Type B pancreatic cell (in vitro differentiated cells): ENCODE data around the gene IL18R1. TPM values are rescaled to one million over a fixed set of nuclear protein-coding genes. Genes with fewer than 3 reads are reported as not detected.

Experiments
- DNase-seq: peaks from one replicate; pipeline ENCODE4 v3.0.0; 2021; ENCODE audit warnings: mixed read lengths; ENCODE audit not compliant: unreplicated experiment; ENCODE audit errors: extremely low spot score
- H3K27ac Mint-ChIP-seq: 2 replicates; pipeline ENCODE4 v1.8.0; 2021; ENCODE audit warnings: mild to moderate bottlenecking, mixed read lengths
- H3K27me3 Mint-ChIP-seq: 2 replicates; pipeline ENCODE4 v1.8.0; 2021; ENCODE audit warnings: mixed read lengths
- H3K36me3 Mint-ChIP-seq: 2 replicates; pipeline ENCODE4 v1.8.0; 2021; ENCODE audit warnings: mixed read lengths
- H3K4me1 Mint-ChIP-seq: one replicate; pipeline ENCODE4 v1.8.0; 2021; ENCODE audit warnings: mixed read lengths; ENCODE audit not compliant: unreplicated experiment
- H3K4me3 Mint-ChIP-seq: 2 replicates; pipeline ENCODE4 v1.8.0; 2021; ENCODE audit warnings: mild to moderate bottlenecking, mixed read lengths
- H3K9me3 Mint-ChIP-seq: 2 replicates; pipeline ENCODE4 v1.8.0; 2021; ENCODE audit warnings: mixed read lengths
- CTCF ChIP-seq: fragments of 200-600 bp; sonication (generic); conservative IDR thresholded peaks from 2 replicates; pipeline ENCODE4 v1.5.0; 2021; ENCODE audit warnings: antibody characterized with exemption, mild to moderate bottlenecking
- total RNA-seq: library from RNA; stranded (reverse); gene quantifications from 2 replicates; pipeline ENCODE4 v1.2.1, GENCODE V29; 2021; ENCODE audit warnings: low replicate concordance

The IL18R1 gene
- total RNA-seq, 1 donor from 2014 or later, result 5.8 TPM

GRCh38 chr2:102392096-102392495 is 36.5 kb downstream of the IL18R1 start:
- TF ChIP-seq CTCF, result no peak
- no peaks in the 10 kb centered on the region for H3K4me1 Mint-ChIP-seq

GRCh38 chr2:102392942-102393341 is 37.3 kb downstream of the IL18R1 start:
- Mint-ChIP-seq H3K27ac (no peak overlapping the region), H3K9me3 (no peaks in the 10 kb centered on the region), H3K4me1 (no peaks in the 10 kb centered on the region), H3K4me3 (no peak overlapping the region), H3K27me3 (peaks cover 7% of the 10 kb centered on the region), H3K36me3 (no peaks in the 10 kb centered on the region)
- no peak for DNase-seq
- TF ChIP-seq CTCF, result no peak

More at GRCh38 chr2:102392096-102392495, 36.5 kb downstream of the IL18R1 start:
- Mint-ChIP-seq H3K9me3 (no peaks in the 10 kb centered on the region), H3K27ac (no peak overlapping the region), H3K27me3 (peaks cover 7% of the 10 kb centered on the region), H3K4me3 (no peak overlapping the region), H3K36me3 (no peaks in the 10 kb centered on the region)
- DNase-seq, result no peak

- no peak for TF ChIP-seq CTCF
- H3K36me3 Mint-ChIP-seq, result no peaks in the 10 kb centered on the region
- no peaks in the 10 kb centered on the region for H3K4me1 Mint-ChIP-seq
- no peak overlapping the region for H3K27ac Mint-ChIP-seq
- H3K27me3 Mint-ChIP-seq, result peaks cover 7% of the 10 kb centered on the region
- no peak overlapping the region for H3K4me3 Mint-ChIP-seq
- DNase-seq, result no peak
- H3K9me3 Mint-ChIP-seq, result no peaks in the 10 kb centered on the region
These were observed 40.4 kb downstream of the IL18R1 start for GRCh38 chr2:102396012-102396411.

GRCh38 chr2:102397209-102397608 is 41.6 kb downstream of the IL18R1 start:
- H3K27me3 Mint-ChIP-seq, result peaks cover 7% of the 10 kb centered on the region
- no peaks in the 10 kb centered on the region for H3K4me1 Mint-ChIP-seq
- H3K4me3 Mint-ChIP-seq, result no peak overlapping the region
- no peak overlapping the region for H3K27ac Mint-ChIP-seq
- DNase-seq, result no peak
- H3K36me3 Mint-ChIP-seq, result no peaks in the 10 kb centered on the region
- H3K9me3 Mint-ChIP-seq, result no peaks in the 10 kb centered on the region
- no peak for TF ChIP-seq CTCF

GRCh38 chr2:102399499-102400141 is 44.0 kb downstream of the IL18R1 start:
- Mint-ChIP-seq H3K27me3 (peaks cover 6% of the 10 kb centered on the region), H3K9me3 (no peaks in the 10 kb centered on the region), H3K4me1 (no peaks in the 10 kb centered on the region), H3K36me3 (no peaks in the 10 kb centered on the region), H3K4me3 (no peak overlapping the region), H3K27ac (no peak overlapping the region)
- no peak for DNase-seq
- no peak for TF ChIP-seq CTCF
